8988T (cell line): ENCODE data around the gene BCKDHA.
"Not testable (repeated sequence)": the region's sequence is repeated elsewhere in the genome, so short reads cannot be mapped to it uniquely, and the experiment has no call there.

Source experiments
- DNase-seq: peaks from one replicate; pipeline ENCODE4 v3.0.0; 2011

BCKDHA gene

GRCh38 chr19:41367848-41368301 is 29.7 kb upstream of the BCKDHA start:
- DNase-seq: no peak

- no peak for DNase-seq
Observed at GRCh38 chr19:41369769-41370168, 27.8 kb upstream of the BCKDHA start.

GRCh38 chr19:41371119-41371518 is 26.5 kb upstream of the BCKDHA start:
- DNase-seq: not testable (repeated sequence)

- no peak for DNase-seq
Observed at GRCh38 chr19:41371541-41371940, 26.1 kb upstream of the BCKDHA start.

GRCh38 chr19:41372501-41372900 is 25.1 kb upstream of the BCKDHA start:
- DNase-seq: no peak

GRCh38 chr19:41373993-41374392 is 23.6 kb upstream of the BCKDHA start:
- no peak for DNase-seq

GRCh38 chr19:41376241-41376997 is 21.2 kb upstream of the BCKDHA start, which contains the start of gene TMEM91:
TMEM91 (plus strand) TSS chr19:41376533; CDS start chr19:41378310, 1,777 bp downstream.
- no peak for DNase-seq

GRCh38 chr19:41376998-41377365 is 20.6 kb upstream of the BCKDHA start:
- no peak for DNase-seq

GRCh38 chr19:41377977-41378709 is 19.5 kb upstream of the BCKDHA start:
- no peak for DNase-seq

- DNase-seq: not testable (repeated sequence)
Observed at GRCh38 chr19:41381536-41381935, 16.1 kb upstream of the BCKDHA start.

- no peak for DNase-seq
Observed at GRCh38 chr19:41384351-41384750, 13.3 kb upstream of the BCKDHA start.

- no peak for DNase-seq
Observed at GRCh38 chr19:41386442-41386841, 11.2 kb upstream of the BCKDHA start.

- no peak for DNase-seq
Observed at GRCh38 chr19:41391618-41392017, 6.0 kb upstream of the BCKDHA start.

GRCh38 chr19:41392775-41393174 is 4.8 kb upstream of the BCKDHA start:
- no peak for DNase-seq

- no peak for DNase-seq
Observed at GRCh38 chr19:41395355-41395754, 2.3 kb upstream of the BCKDHA start.

- no peak for DNase-seq
Observed at GRCh38 chr19:41398050-41398418, 416 bp downstream of the BCKDHA start.

GRCh38 chr19:41398598-41398997 is 980 bp downstream of the BCKDHA start:
- no peak for DNase-seq

- DNase-seq: no peak
Observed at GRCh38 chr19:41399091-41399490, 1.5 kb downstream of the BCKDHA start.

GRCh38 chr19:41399525-41399924 is 1.9 kb downstream of the BCKDHA start:
- no peak for DNase-seq

GRCh38 chr19:41401483-41401882 is 3.9 kb downstream of the BCKDHA start:
- DNase-seq: no peak

GRCh38 chr19:41402010-41402409 is 4.4 kb downstream of the BCKDHA start:
- no peak for DNase-seq

GRCh38 chr19:41403181-41403970 is 5.8 kb downstream of the BCKDHA start:
- no peak for DNase-seq

GRCh38 chr19:41405776-41406175 is 8.2 kb downstream of the BCKDHA start:
- no peak for DNase-seq

- DNase-seq: no peak
Observed at GRCh38 chr19:41407271-41407670, 9.7 kb downstream of the BCKDHA start.
